Muscle of leg (tissue), 11 donors: ENCODE data around the gene NCR2. TPM values are rescaled to one million over a fixed set of nuclear protein-coding genes. Genes with fewer than 3 reads are reported as not detected.

Source experiments
- DNase-seq: peaks from one replicate; pipeline ENCODE4 v3.0.0; 2013
- H3K27ac ChIP-seq: one replicate; pipeline ENCODE4 v1.5.1; 2013; ENCODE audit warnings: mild to moderate bottlenecking, low read length, control low read depth
- H3K27me3 ChIP-seq: one replicate; pipeline ENCODE4 v1.6.1; 2013; ENCODE audit warnings: low read length; ENCODE audit not compliant: control insufficient read depth, insufficient read depth
- H3K36me3 ChIP-seq: one replicate; pipeline ENCODE4 v1.6.1; 2013; ENCODE audit warnings: low read length; ENCODE audit not compliant: control insufficient read depth, insufficient read depth
- H3K4me1 ChIP-seq: one replicate; pipeline ENCODE4 v1.6.1; 2013; ENCODE audit warnings: low read length; ENCODE audit not compliant: control insufficient read depth, insufficient read depth
- H3K4me3 ChIP-seq: one replicate; pipeline ENCODE4 v1.5.1; 2013; ENCODE audit warnings: low read length, control low read depth
- H3K9me3 ChIP-seq: replicated peaks from 2 replicates; pipeline ENCODE4 v1.6.1; 2013; ENCODE audit warnings: low read depth, low read length; ENCODE audit not compliant: control insufficient read depth
- WGBS: methylation state at CpG from one replicate; pipeline ENCODE4 v1.1.5; 2013; ENCODE audit warnings: missing lambda C conversion rate; ENCODE audit not compliant: insufficient coverage; 5-methylcytosine and 5-hydroxymethylcytosine counted together
- polyA plus RNA-seq, 8 donors: library from polyadenylated mRNA; unstranded; fragments of 120-200 nt; gene quantifications; one replicate each; pipeline versions ENCODE4 v1.2.1 to v1.2.3, GENCODE V29; 2013; ENCODE audit warnings: inconsistent platforms in 1 of 8, low replicate concordance in 1 of 8; ENCODE audit not compliant: insufficient read length in 8 of 8, insufficient read depth in 1 of 8
- total RNA-seq: library from RNA; stranded (reverse); fragments of 120-200 nt; gene quantifications from one replicate; pipeline ENCODE4 v1.2.4, GENCODE V29; 2013

Gene NCR2
- total and polyA plus RNA-seq, 9 donors = not detected

GRCh38 chr6:41396335-41396734, 60.9 kb downstream of the NCR2 start:
- no peak overlapping the region for H3K4me3 ChIP-seq
- peaks cover 22% of the 10 kb centered on the region for H3K27me3 ChIP-seq
- peaks cover 6% of the 10 kb centered on the region for H3K9me3 ChIP-seq
- no peaks in the 10 kb centered on the region for H3K4me1 ChIP-seq
- WGBS = 100% methylated on average over 1 of the region's 5 CpGs
- H3K27ac ChIP-seq = no peak overlapping the region
- H3K36me3 ChIP-seq = no peaks in the 10 kb centered on the region
- no peak for DNase-seq

- no peak overlapping the region for H3K27ac ChIP-seq
- peaks cover 2% of the 10 kb centered on the region for H3K9me3 ChIP-seq
- peaks cover 28% of the 10 kb centered on the region for H3K27me3 ChIP-seq
- H3K36me3 ChIP-seq = no peaks in the 10 kb centered on the region
- 57% methylated on average over 1 of the region's 5 CpGs for WGBS
- H3K4me3 ChIP-seq = no peak overlapping the region
- DNase-seq = no peak
- peaks cover 2% of the 10 kb centered on the region for H3K4me1 ChIP-seq
These were observed 64.0 kb downstream of the NCR2 start for GRCh38 chr6:41399424-41399823.

Other genes starting within 250 kb of the NCR2 start
- 0.18 TPM for gene TREML1, start 181.3 kb upstream of the NCR2 start, total RNA-seq
- under 1 TPM in 7 of 8 donors, not detected in 1; 0.10 to 0.49 (median 0.16) TPM for gene TREML1, start 181.3 kb upstream of the NCR2 start, polyA plus RNA-seq
- 0.75 TPM for gene TREM2, start 172.5 kb upstream of the NCR2 start, total RNA-seq
- 1 to 10 TPM in 2 of 8 donors, under 1 TPM in 6; 0.15 to 3.6 (median 0.55) TPM for gene TREM2, start 172.5 kb upstream of the NCR2 start, polyA plus RNA-seq
- 0.09 TPM for gene TREML2, start 134.5 kb upstream of the NCR2 start, total RNA-seq
- under 1 TPM; 0.05 to 0.16 (median 0.11) TPM for gene TREML2, start 134.5 kb upstream of the NCR2 start, polyA plus RNA-seq
- not detected for gene TREML4, start 107.3 kb upstream of the NCR2 start, total RNA-seq
- gene TREML4, start 107.3 kb upstream of the NCR2 start, polyA plus RNA-seq = not detected
- gene TREM1, start 48.9 kb upstream of the NCR2 start, total RNA-seq = 0.35 TPM
- gene TREM1, start 48.9 kb upstream of the NCR2 start, polyA plus RNA-seq = 1 to 10 TPM in 1 of 8 donors, under 1 TPM in 5, not detected in 2; 0.06 to 1.6 (median 0.21) TPM
- gene FOXP4, start 210.8 kb downstream of the NCR2 start, total RNA-seq = 3.0 TPM
- gene FOXP4, start 210.8 kb downstream of the NCR2 start, polyA plus RNA-seq = 10 to 100 TPM; 11.3 to 25.7 (median 14.7) TPM